Stimulated activated naive CD8-positive, alpha-beta T cell treated with anti-CD3 and anti-CD28 coated beads, Interleukin-15, amount 100 ng/mL, for 72 hours (primary cell): Measurements from ENCODE around the gene PDLIM5.
"Not testable (repeated sequence)": the region's sequence is repeated elsewhere in the genome, so short reads cannot be mapped to it uniquely, and the experiment has no call there.

Experiments used
- ATAC-seq: fragments of 150-1000 bp; cut with Tn5 transposase; 2 replicates; pipeline ENCODE4 v1.10.0; 2021; ENCODE audit warnings: mild to moderate bottlenecking, moderate library complexity
- DNase-seq, 2 donors: peaks; one replicate each; pipeline ENCODE4 v3.0.0; 2021 to 2022
- H3K27ac Mint-ChIP-seq, 2 donors: one replicate each; pipeline ENCODE4 v1.8.0; 2022; ENCODE audit warnings: mild to moderate bottlenecking in 2 of 2, mixed read lengths in 2 of 2, moderate library complexity in 2 of 2
- H3K27me3 Mint-ChIP-seq: one replicate; pipeline ENCODE4 v1.8.0; 2022; ENCODE audit warnings: mixed read lengths
- H3K4me1 Mint-ChIP-seq: one replicate; pipeline ENCODE4 v1.8.0; 2022; ENCODE audit warnings: mild to moderate bottlenecking, mixed read lengths
- H3K4me3 Mint-ChIP-seq, 2 donors: one replicate each; pipeline ENCODE4 v1.8.0; 2022; ENCODE audit warnings: mild to moderate bottlenecking in 2 of 2, mixed read lengths in 2 of 2, moderate library complexity in 1 of 2
- H3K9me3 Mint-ChIP-seq, 2 donors: one replicate each; pipeline ENCODE4 v1.8.0; 2022; ENCODE audit warnings: mixed read lengths in 2 of 2

Gene PDLIM5

DNA sequence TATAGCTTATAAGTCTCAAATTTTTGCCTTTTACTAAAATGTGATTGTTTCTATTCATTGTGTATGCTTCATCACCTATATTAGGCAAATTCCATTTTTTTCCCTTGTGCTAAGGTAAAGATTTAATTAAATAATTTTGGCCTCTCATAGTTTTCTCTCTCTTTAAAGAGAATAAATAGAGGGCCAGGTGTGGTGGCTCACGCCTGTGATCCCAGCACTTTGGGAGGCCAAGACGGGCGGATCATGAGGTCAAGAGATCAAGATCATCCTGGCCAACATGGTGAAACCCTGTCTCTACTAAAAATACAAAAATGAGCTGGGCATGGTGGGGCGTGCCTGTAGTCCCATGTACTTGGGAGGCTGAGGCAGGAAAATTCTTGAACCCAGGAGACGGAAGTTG is 213.3 kb downstream of the PDLIM5 start:
- H3K9me3 Mint-ChIP-seq, H3K4me3 Mint-ChIP-seq, ATAC-seq, DNase-seq, H3K27ac Mint-ChIP-seq, H3K4me1 Mint-ChIP-seq, H3K27me3 Mint-ChIP-seq: not testable (repeated sequence)

DNA sequence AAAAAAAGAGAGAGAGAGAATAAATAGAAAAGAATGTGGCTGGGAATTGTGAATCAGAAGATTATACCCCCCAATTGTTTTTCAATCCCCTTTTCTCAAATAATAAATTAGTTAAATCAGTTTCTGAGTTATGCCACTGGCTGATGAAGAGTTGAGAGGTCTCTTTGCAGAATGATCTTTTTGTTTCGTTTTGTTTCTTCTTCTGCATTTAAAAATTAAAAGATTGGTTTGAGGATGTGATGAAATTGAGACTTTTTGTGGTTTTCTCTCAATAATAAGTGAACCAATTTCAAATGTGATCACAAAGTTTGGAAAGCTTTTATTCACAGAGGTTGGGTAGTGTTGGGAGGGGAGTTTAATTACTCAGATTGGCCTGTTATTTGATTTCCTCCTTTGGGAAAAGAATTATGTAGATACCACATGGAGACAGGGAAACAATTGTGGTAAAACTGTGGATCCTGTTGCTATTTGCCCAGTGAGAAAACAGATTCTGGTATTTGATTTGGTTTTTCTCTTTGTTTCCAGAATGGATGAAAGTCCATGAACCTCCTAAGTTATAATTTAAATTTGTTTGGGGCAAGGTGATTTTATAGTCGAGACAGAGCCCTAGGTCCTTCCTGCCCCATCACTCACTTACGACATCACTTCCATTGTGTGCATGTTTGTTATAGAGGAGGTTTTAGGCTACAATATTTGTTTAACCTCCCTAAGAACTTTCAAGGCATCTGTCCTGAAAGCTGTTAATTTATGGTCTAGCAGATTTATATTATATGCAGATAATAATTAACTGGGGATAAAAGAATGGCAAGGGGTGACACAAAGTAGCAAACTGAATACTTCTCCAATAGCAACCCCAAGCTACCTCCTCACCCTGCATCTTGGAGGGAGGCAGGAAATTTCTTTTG is 214.0 kb downstream of the PDLIM5 start:
- no peaks in the 10 kb centered on the region for H3K9me3 Mint-ChIP-seq
- ATAC-seq (no peak), DNase-seq (no peak)
- no peaks in the 10 kb centered on the region for H3K4me1 Mint-ChIP-seq
- no peaks in the 10 kb centered on the region for H3K27me3 Mint-ChIP-seq
- H3K4me3 Mint-ChIP-seq: no peak overlapping the region
- H3K27ac Mint-ChIP-seq: no peak overlapping the region

DNA sequence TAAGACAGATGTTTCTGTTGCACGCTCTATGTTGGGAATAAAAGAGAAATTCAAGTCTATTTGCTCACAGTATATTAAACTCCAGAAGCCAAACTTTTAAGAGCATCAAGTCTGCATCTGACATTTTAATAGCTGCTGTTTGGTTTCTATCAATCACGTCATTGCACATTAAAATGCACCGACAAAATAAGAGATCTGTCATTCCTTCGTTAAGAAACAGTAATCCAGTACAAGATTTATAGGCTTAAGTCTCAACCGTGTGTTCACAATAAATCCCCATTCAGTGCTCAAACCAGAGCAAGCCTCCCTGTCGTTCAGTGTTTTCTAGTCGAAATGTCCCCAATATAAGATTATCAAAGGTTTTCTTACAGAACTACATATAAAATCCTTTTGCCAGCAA is 217.0 kb downstream of the PDLIM5 start:
- no peak overlapping the region for H3K27ac Mint-ChIP-seq
- no peak for ATAC-seq

DNA sequence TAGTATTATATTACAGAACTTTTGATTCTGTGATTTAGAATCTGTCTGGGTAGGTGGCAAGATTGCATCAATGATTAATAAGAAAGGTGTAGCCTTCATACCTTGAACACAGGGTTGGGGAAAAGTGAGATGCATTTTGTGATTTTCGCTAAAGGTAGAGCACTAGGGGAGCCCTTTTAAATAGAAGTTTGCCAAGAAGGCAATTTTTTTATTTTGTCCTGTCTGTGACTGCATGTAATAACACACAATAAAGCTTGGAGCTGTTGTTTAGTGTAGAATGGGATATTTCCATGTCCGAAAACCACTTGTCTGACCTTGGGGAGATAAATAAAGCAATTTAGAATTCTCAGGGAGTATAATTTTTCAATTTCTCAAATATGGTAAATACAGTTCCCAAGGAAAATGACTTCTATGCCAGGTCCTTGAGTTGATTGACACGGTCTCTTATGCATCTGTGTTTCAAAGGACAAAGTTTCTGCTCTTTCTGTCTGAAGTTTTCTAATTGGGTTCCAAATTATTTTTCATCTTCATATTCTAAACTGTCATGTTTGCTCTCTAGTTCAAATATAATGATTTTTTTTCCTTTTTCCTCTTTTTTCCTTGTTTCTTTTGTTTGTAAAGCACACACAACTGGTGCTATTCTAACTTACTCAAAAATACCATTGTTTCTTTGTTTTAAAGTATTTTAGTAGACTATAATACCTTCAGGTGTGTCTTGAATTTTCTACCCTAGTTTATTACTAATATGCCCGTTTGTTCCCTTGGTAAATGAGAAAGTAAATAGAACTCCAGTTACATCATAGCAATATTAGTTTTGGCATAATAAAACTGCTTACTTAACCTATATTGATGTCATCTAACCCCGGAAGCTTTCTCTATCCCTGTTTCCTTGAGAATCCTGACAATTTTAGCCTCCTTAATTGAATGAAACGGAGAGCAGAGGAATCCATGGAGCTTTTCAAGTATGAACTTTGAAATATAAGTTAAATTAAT is 218.2 kb downstream of the PDLIM5 start:
- no peak for ATAC-seq
- no peak overlapping the region for H3K27ac Mint-ChIP-seq

More for the DNA sequence above, 217.0 kb downstream of the PDLIM5 start:
- Mint-ChIP-seq H3K9me3 (no peaks in the 10 kb centered on the region), H3K27me3 (no peaks in the 10 kb centered on the region), H3K4me1 (no peaks in the 10 kb centered on the region), H3K4me3 (no peak overlapping the region)
- no peak for DNase-seq

DNA sequence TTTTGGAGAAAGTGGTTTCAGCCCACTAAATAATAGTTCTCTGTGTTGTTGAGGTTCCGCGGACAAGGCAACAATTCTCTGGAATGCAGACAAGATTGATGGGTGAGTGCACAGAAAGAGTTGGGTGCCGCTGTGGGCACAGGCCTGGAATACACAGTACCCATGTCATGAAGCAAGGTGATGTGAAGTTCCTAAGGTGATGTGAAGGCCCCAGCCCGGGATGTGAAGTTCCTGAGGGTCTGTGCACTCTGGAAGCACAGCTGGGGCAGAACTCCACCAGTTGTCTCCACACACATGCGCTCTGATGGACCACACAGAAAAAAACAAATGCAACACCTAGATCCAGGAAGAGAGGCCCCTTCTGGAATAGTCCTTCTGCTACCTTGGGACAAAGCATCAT is 219.4 kb downstream of the PDLIM5 start:
- no peaks in the 10 kb centered on the region for H3K4me1 Mint-ChIP-seq
- no peak for DNase-seq
- no peaks in the 10 kb centered on the region for H3K9me3 Mint-ChIP-seq
- H3K4me3 Mint-ChIP-seq: no peak overlapping the region
- ATAC-seq: no peak
- H3K27ac Mint-ChIP-seq: no peak overlapping the region
- no peaks in the 10 kb centered on the region for H3K27me3 Mint-ChIP-seq

More for the DNA sequence above, 218.2 kb downstream of the PDLIM5 start:
- Mint-ChIP-seq H3K27me3 (no peaks in the 10 kb centered on the region), H3K4me1 (no peaks in the 10 kb centered on the region), H3K9me3 (no peaks in the 10 kb centered on the region), H3K4me3 (no peak overlapping the region)
- DNase-seq: no peak

DNA sequence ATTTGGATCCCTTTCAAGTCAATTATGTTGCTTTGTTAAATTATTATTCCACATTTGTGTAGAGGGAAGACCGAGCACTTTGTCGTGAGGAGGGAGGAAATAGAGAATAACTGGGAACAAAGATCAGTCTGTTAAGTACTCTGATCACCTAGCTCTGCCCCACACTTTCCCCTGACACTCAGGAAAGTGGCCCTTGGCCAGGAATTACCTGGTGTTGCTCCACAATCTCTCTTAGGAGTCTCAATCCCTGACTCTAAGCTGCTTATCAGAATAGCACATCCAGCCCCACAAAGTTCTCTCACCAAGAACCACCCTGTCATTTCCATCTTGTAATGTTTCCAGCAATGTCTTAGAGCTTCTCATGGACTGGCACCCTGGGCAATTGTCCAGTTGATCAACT is 222.2 kb downstream of the PDLIM5 start:
- Mint-ChIP-seq H3K27me3 (no peaks in the 10 kb centered on the region), H3K27ac (peak overlapping the region in 1 of 2 donors; percentile 35)
- no peak for ATAC-seq

DNA sequence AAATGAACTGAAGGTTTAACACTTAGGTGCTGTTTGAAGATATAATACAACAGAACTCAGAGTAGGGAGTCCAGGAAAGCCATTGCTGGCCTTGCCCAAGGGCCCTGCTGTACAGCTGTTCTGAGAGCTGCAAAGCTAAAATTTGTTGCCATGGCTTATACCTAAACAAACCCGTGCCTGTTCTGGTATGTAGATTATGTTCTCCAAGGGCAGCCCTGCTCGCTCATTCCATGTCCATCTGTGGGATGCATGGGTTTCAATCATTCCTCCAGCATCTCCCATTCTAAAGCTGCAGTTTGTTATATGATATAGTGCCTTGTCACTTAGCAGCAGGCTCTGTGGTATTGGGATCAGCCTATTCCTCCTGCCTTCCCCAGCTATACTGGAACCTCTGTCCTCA is 225.2 kb downstream of the PDLIM5 start:
- H3K27me3 Mint-ChIP-seq: no peaks in the 10 kb centered on the region
- no peak for ATAC-seq
- H3K27ac Mint-ChIP-seq: peak overlapping the region in 1 of 2 donors; percentile 17
- H3K4me1 Mint-ChIP-seq: no peaks in the 10 kb centered on the region
- H3K4me3 Mint-ChIP-seq: no peak overlapping the region
- DNase-seq: no peak
- H3K9me3 Mint-ChIP-seq: no peaks in the 10 kb centered on the region

More for the DNA sequence above, 222.2 kb downstream of the PDLIM5 start:
- Mint-ChIP-seq H3K4me3 (no peak overlapping the region), H3K9me3 (no peaks in the 10 kb centered on the region), H3K4me1 (no peaks in the 10 kb centered on the region)
- no peak for DNase-seq

DNA sequence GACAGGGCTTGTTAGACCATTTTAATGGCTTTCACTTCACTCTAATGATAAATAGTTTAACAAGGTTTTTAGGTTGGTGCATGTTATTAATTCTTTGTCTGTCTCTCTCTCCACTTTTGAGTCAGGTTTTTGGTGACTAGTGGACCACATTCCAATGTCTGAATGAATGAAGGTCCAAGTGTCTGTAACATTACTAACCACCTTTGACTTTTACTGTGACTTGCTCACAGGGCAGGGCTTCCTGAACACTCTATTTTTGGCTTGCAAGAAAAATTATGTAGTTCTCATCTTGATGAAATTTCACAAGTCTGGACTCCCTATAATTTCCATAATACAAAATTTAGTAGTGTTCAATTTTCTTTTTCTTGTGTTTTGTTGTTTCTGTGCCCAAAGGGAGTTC is 227.2 kb downstream of the PDLIM5 start:
- no peak for DNase-seq
- Mint-ChIP-seq H3K27ac (no peak overlapping the region), H3K27me3 (no peaks in the 10 kb centered on the region), H3K4me1 (no peaks in the 10 kb centered on the region), H3K4me3 (no peak overlapping the region), H3K9me3 (no peaks in the 10 kb centered on the region)
- no peak for ATAC-seq

DNA sequence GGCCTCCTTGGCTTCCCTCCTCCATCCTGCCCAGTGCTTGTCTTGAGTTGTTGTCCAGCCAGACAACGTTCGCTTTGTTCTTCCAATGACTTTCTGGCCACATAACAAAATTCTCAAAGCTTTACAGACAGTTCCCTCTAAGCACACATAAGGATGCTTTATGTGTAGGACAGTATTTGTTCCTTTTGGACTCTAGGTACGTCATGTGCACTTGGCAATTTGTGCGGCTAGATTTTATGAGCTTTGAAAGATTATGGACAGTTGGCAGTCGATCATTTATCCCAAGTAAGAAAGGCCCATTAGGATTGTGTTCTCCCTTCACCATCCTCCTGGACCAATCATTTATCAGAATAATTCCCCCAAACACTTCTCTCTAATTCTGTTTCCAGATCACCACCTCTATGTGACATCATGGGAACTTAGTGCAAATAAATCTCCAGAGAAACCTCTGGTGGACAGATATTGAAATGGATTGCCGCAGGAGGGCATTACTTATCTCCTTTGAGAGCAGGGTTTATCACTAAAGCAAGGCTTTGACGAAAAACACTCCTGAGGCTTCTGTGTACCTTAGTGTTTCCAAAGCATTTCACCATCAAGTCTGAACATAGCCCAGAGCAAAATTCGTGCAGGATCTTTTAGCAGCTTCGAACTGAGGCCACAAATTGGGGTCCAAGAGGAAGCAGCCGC is 228.6 kb downstream of the PDLIM5 start:
- Mint-ChIP-seq H3K4me3 (no peak overlapping the region), H3K27ac (no peak overlapping the region), H3K27me3 (no peaks in the 10 kb centered on the region), H3K9me3 (no peaks in the 10 kb centered on the region), H3K4me1 (no peaks in the 10 kb centered on the region)
- no peak for ATAC-seq
- DNase-seq: no peak

DNA sequence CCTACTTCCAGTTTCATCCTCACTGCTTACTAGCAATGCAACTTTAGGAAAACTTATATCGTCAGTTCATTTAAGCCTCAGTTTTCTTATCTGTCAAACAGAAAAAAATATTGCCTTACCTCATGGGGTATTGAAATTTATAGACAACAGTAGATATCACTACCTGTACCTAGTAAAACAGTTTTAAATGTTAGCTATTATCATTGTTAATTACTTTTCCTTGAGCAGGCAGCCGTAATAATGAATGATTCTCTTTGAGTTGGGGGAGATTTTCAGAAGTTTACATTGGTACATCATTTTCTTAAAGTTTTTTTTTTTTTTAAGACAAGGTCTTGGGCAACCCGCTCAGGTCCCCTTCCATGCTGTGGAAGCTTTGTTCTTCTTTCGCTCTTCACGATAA is 234.3 kb downstream of the PDLIM5 start:
- H3K4me1 Mint-ChIP-seq: no peaks in the 10 kb centered on the region
- ATAC-seq: no peak
- no peak overlapping the region for H3K4me3 Mint-ChIP-seq
- no peak for DNase-seq
- H3K27ac Mint-ChIP-seq: no peak overlapping the region
- H3K27me3 Mint-ChIP-seq: no peaks in the 10 kb centered on the region
- H3K9me3 Mint-ChIP-seq: no peaks in the 10 kb centered on the region

DNA sequence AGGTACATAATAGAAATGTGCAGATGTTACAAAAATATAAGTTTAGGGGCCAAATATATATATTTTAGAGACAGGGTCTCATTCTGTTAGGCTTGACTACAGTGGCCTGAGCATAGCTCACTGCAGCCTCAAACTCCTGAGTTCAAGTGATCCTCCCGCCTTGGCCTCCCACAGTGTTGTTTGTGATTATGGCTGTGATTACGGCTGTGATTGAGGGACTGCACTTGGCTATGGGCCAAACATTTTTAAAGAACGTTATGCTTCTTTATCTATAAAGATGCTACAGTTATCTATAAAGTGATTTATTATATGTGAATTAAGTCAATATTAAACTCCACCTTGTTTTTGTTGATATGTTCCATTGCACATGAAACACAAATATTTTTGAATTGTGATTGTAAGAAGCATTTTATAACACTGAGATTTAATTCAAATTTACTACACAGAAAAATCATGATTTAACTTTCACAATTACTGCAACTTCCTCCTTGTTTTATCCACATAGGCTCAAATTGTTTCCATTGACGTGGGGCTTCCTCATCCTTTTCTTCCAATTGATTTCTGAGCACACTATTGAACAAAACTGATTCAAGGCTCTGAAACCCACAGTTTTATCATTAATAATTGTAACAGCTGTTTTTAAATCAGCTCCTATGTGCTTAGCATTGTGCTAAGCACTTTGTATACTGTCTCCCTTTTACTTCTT is 237.6 kb downstream of the PDLIM5 start:
- Mint-ChIP-seq H3K4me1 (no peaks in the 10 kb centered on the region), H3K4me3 (no peak overlapping the region), H3K27ac (no peak overlapping the region), H3K9me3 (no peaks in the 10 kb centered on the region), H3K27me3 (no peaks in the 10 kb centered on the region)
- ATAC-seq (no peak), DNase-seq (no peak)

DNA sequence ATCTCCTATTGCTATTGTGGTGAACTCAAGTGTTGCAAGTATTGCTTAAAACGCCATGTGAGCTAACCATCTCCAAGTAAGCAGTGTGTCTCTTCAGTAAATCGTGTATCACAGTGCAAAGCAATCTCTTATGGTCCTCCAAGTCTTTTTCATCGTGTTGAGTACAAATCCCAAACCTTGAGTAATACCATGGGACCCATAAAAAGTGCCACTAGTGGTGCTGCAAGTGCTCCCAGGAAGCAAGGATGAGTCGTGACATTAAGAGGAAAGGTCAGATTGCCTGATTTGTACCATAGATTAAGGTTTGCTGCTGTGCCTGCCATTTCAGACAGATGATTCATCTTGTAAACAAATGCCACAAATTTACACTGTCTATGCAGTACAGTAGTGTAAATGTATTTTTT is 239.1 kb downstream of the PDLIM5 start:
- H3K4me3 Mint-ChIP-seq: no peak overlapping the region
- no peak for ATAC-seq
- H3K4me1 Mint-ChIP-seq: no peaks in the 10 kb centered on the region
- H3K27ac Mint-ChIP-seq: no peak overlapping the region
- H3K9me3 Mint-ChIP-seq: no peaks in the 10 kb centered on the region
- H3K27me3 Mint-ChIP-seq: no peaks in the 10 kb centered on the region
- no peak for DNase-seq

DNA sequence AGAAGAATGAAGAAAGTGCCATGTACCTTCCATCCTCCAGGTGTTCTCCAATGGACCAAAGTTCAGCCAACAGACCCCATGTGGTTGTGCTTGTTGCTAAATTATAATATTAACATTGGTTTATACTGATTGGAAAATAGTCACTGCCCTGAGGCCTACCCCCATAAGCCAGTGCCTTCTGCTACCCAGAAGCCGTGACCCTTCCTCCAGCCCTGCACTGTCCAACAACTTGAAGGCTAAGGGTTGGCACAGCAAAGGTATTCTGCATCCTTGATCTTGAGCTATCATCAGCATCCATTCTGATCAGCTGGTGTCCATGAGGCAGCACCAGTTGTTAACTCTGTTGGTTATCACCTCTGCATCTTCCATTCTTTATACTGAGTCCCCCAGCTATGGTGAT is 239.8 kb downstream of the PDLIM5 start:
- Mint-ChIP-seq H3K27ac (no peak overlapping the region), H3K4me3 (no peak overlapping the region), H3K4me1 (no peaks in the 10 kb centered on the region), H3K27me3 (no peaks in the 10 kb centered on the region), H3K9me3 (no peaks in the 10 kb centered on the region)
- ATAC-seq (no peak), DNase-seq (no peak)

DNA sequence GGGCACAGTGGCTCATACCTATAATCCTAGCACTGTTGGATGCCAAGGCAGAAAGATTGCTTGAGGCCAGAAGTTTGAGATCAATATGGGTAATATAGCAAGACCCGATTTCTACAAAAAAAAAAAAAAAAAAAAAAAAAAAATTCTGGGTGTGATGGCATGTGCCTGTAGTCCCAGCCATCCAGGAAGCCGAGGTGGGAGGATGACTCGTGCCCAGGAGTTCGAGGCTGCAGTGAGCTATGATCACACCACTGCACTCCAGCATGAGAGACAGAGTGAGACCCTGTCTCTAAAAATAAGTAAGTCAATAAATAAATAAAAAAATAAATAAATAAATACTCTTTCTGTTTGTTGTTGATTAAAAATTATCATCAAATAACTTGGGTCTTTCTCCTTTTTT is 243.6 kb downstream of the PDLIM5 start:
- Mint-ChIP-seq H3K9me3 (no peaks in the 10 kb centered on the region), H3K27ac (no peak overlapping the region), H3K4me1 (no peaks in the 10 kb centered on the region), H3K4me3 (no peak overlapping the region), H3K27me3 (no peaks in the 10 kb centered on the region)
- no peak for DNase-seq
- no peak for ATAC-seq

DNA sequence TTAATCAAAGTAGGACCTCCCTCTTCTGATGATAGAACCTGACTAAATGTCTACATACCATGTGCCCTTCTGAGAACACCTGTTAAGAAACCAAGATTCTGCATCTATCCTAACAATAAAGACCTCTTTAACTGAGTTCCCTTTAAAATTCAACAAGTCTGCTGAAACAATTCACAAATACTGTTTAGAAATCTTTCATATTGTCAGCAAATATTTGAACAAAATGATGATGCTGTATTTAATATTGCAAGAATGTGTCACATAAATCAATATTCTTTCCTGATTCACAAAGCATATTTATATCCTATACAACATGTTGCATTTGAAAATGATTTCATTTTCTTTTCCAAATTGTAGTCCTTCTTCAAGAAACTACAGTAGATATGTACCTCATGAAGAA is 246.4 kb downstream of the PDLIM5 start:
- Mint-ChIP-seq H3K27ac (no peak overlapping the region), H3K4me3 (no peak overlapping the region), H3K9me3 (no peaks in the 10 kb centered on the region), H3K27me3 (no peaks in the 10 kb centered on the region), H3K4me1 (no peaks in the 10 kb centered on the region)
- ATAC-seq (no peak), DNase-seq (no peak)
